Activated CD8-positive, alpha-beta memory T cell treated with anti-CD3 and anti-CD28 coated beads for 48 hours (primary cell): ENCODE data around the gene CST7.
A peak's percentile ranks its signal among the peaks of the same experiment; 100 is the strongest.
"Not testable (repeated sequence)": the region's sequence is repeated elsewhere in the genome, so short reads cannot be mapped to it uniquely, and the experiment has no call there.

Experiments used
- DNase-seq, 3 experiments: peaks; one replicate each; pipeline ENCODE4 v3.0.0-alpha.2; 2020; ENCODE audit warnings: low read depth in 2 of 3, low spot score in 2 of 3

The CST7 gene

GRCh38 chr20:24948939-24949679 is at the start of gene CST7:
Gene CST7 (plus strand): TSS chr20:24949269. CDS start chr20:24949506, 237 bp downstream.
- DNase-seq, result peak; percentile 72 to 85 (median 82)

- no peak for DNase-seq
These were observed 42.3 kb upstream of the CST7 start for GRCh38 chr20:24906806-24907205.

GRCh38 chr20:24908642-24909041 is 40.4 kb upstream of the CST7 start:
- DNase-seq, result no peak

- DNase-seq, result no peak
These were observed 39.8 kb upstream of the CST7 start for GRCh38 chr20:24909086-24909780.

- no peak for DNase-seq
These were observed 39.2 kb upstream of the CST7 start for GRCh38 chr20:24909861-24910260.

GRCh38 chr20:24910461-24910860 is 38.6 kb upstream of the CST7 start:
- no peak for DNase-seq

GRCh38 chr20:24911461-24911860 is 37.6 kb upstream of the CST7 start:
- no peak for DNase-seq

GRCh38 chr20:24912397-24913075 is 36.5 kb upstream of the CST7 start:
- no peak for DNase-seq

GRCh38 chr20:24913076-24913628 is 35.9 kb upstream of the CST7 start:
- no peak for DNase-seq

- DNase-seq, result no peak
These were observed 34.5 kb upstream of the CST7 start for GRCh38 chr20:24914388-24915241.

GRCh38 chr20:24915440-24915839 is 33.6 kb upstream of the CST7 start:
- DNase-seq, result no peak

- no peak for DNase-seq
These were observed 33.2 kb upstream of the CST7 start for GRCh38 chr20:24915892-24916291.

- no peak for DNase-seq
These were observed 32.7 kb upstream of the CST7 start for GRCh38 chr20:24916412-24916811.

- no peak for DNase-seq
These were observed 32.0 kb upstream of the CST7 start for GRCh38 chr20:24917056-24917455.

GRCh38 chr20:24917797-24918578 is 31.1 kb upstream of the CST7 start:
- peak in 2 of 3 experiments; percentile 27 to 31 for DNase-seq

GRCh38 chr20:24918579-24919566 is 30.2 kb upstream of the CST7 start:
- DNase-seq, result no peak

- not testable (repeated sequence) for DNase-seq
These were observed 29.4 kb upstream of the CST7 start for GRCh38 chr20:24919665-24920064.

- not testable (repeated sequence) for DNase-seq
These were observed 28.4 kb upstream of the CST7 start for GRCh38 chr20:24920706-24921105.

- not testable (repeated sequence) for DNase-seq
These were observed 19.8 kb upstream of the CST7 start for GRCh38 chr20:24929259-24929658.
